H9 (cell line): ENCODE measurements around the gene FSIP2. TPM values are rescaled to one million over a fixed set of nuclear protein-coding genes. Genes with fewer than 3 reads are reported as not detected.

Source experiments
- DNase-seq: peaks from one replicate; pipeline ENCODE4 v3.0.0-alpha.2; 2017
- H2AFZ ChIP-seq: one replicate; pipeline ENCODE4 v1.6.1; 2013; ENCODE audit warnings: mild to moderate bottlenecking, low read length, control low read depth, moderate library complexity
- H2AK5ac ChIP-seq: 2 replicates; pipeline ENCODE4 v1.6.1; 2013; ENCODE audit warnings: low read length, control low read depth, mixed read lengths; ENCODE audit not compliant: insufficient read length
- H2BK120ac ChIP-seq: one replicate; pipeline ENCODE4 v1.6.1; 2013; ENCODE audit warnings: low read depth, mild to moderate bottlenecking, low read length, control low read depth, inconsistent platforms; ENCODE audit not compliant: poor library complexity, severe bottlenecking
- H2BK12ac ChIP-seq: 2 replicates; pipeline ENCODE4 v1.6.1; 2013; ENCODE audit warnings: low read length, control low read depth, mixed read lengths, low read depth; ENCODE audit not compliant: insufficient read length
- H2BK15ac ChIP-seq: 2 replicates; pipeline ENCODE4 v1.6.1; 2013; ENCODE audit warnings: low read depth, low read length, control low read depth
- H2BK20ac ChIP-seq: one replicate; pipeline ENCODE4 v1.6.1; 2013; ENCODE audit warnings: low read depth, mild to moderate bottlenecking, low read length, control low read depth, inconsistent platforms; ENCODE audit not compliant: poor library complexity, severe bottlenecking
- H2BK5ac ChIP-seq: 2 replicates; pipeline ENCODE4 v1.6.1; 2013; ENCODE audit warnings: low read length, control low read depth, mixed read lengths; ENCODE audit not compliant: insufficient read length
- H3K14ac ChIP-seq: 2 replicates; pipeline ENCODE4 v1.6.1; 2013; ENCODE audit warnings: low read length, control low read depth; ENCODE audit not compliant: insufficient read depth
- H3K18ac ChIP-seq: 2 replicates; pipeline ENCODE4 v1.6.1; 2013; ENCODE audit warnings: low read depth, mild to moderate bottlenecking, mixed read lengths, low read length, control low read depth; ENCODE audit not compliant: insufficient read length
- H3K23ac ChIP-seq: 2 replicates; pipeline ENCODE4 v1.6.1; 2013; ENCODE audit warnings: low read length, control low read depth, mixed read lengths, low read depth; ENCODE audit not compliant: insufficient read length
- H3K23me2 ChIP-seq: 2 replicates; pipeline ENCODE4 v1.6.1; 2013; ENCODE audit warnings: low read depth, mild to moderate bottlenecking, mixed read lengths, low read length, control low read depth; ENCODE audit not compliant: insufficient read length, poor library complexity, severe bottlenecking
- H3K27ac ChIP-seq: 2 replicates; pipeline ENCODE4 v1.5.1; 2013; ENCODE audit warnings: low read length, control low read depth, mixed read lengths, low read depth; ENCODE audit not compliant: insufficient read length
- H3K27me3 ChIP-seq: 2 replicates; pipeline ENCODE4 v1.6.1; 2013; ENCODE audit warnings: low read length, control low read depth, inconsistent platforms; ENCODE audit not compliant: insufficient read depth
- H3K4ac ChIP-seq: 2 replicates; pipeline ENCODE4 v1.6.1; 2013; ENCODE audit warnings: low read depth, mild to moderate bottlenecking, control low read depth, inconsistent platforms, low read length, moderate library complexity
- H3K4me1 ChIP-seq: 2 replicates; pipeline ENCODE4 v1.6.1; 2013; ENCODE audit warnings: low read length, control low read depth, inconsistent platforms; ENCODE audit not compliant: insufficient read depth
- H3K4me2 ChIP-seq: 2 replicates; pipeline ENCODE4 v1.6.1; 2013; ENCODE audit warnings: low read length, control low read depth, mixed read lengths; ENCODE audit not compliant: insufficient read length, insufficient read depth
- H3K56ac ChIP-seq: 2 replicates; pipeline ENCODE4 v1.6.1; 2013; ENCODE audit warnings: low read depth, mild to moderate bottlenecking, mixed read lengths, low read length, control low read depth; ENCODE audit not compliant: insufficient read length
- H3K79me1 ChIP-seq: 2 replicates; pipeline ENCODE4 v1.6.1; 2013; ENCODE audit warnings: low read depth, mild to moderate bottlenecking, moderate library complexity, low read length, control low read depth, inconsistent platforms; ENCODE audit not compliant: insufficient read depth, poor library complexity, severe bottlenecking
- H3K79me2 ChIP-seq: 2 replicates; pipeline ENCODE4 v1.6.1; 2013; ENCODE audit warnings: low read length, control low read depth, inconsistent platforms; ENCODE audit not compliant: insufficient read depth
- H3K9ac ChIP-seq: 2 replicates; pipeline ENCODE4 v1.6.1; 2013; ENCODE audit warnings: low read length, control low read depth, mixed read lengths; ENCODE audit not compliant: insufficient read length; ENCODE audit errors: extremely low read depth
- H3K9me3 ChIP-seq: one replicate; pipeline ENCODE4 v1.6.1; 2013; ENCODE audit warnings: low read depth, low read length, inconsistent platforms; ENCODE audit not compliant: control insufficient read depth
- H3T11ph ChIP-seq: one replicate; pipeline ENCODE4 v1.6.1; 2013; ENCODE audit warnings: mild to moderate bottlenecking, low read length, control low read depth, inconsistent platforms
- H4K20me1 ChIP-seq: one replicate; pipeline ENCODE4 v1.6.1; 2013; ENCODE audit not compliant: control insufficient read depth, insufficient read length, insufficient read depth
- H4K5ac ChIP-seq: 2 replicates; pipeline ENCODE4 v1.6.1; 2013; ENCODE audit warnings: low read depth, mild to moderate bottlenecking, mixed read lengths, low read length, control low read depth; ENCODE audit not compliant: insufficient read length
- H4K8ac ChIP-seq: replicated peaks from 2 replicates; pipeline ENCODE4 v1.6.1; 2013; ENCODE audit warnings: low read length, control low read depth, mixed read lengths, low read depth; ENCODE audit not compliant: insufficient read length
- H4K91ac ChIP-seq: 2 replicates; pipeline ENCODE4 v1.6.1; 2013; ENCODE audit warnings: low read depth, mild to moderate bottlenecking, moderate library complexity, mixed read lengths, low read length, control low read depth; ENCODE audit not compliant: insufficient read length
- H3K27ac Mint-ChIP-seq, 3 experiments: 2 replicates in 2 of 3; 3 replicates in 1 of 3; pipeline ENCODE4 v1.8.0; 2020 to 2021; ENCODE audit warnings: mixed read lengths in 3 of 3, mild to moderate bottlenecking in 1 of 3, moderate library complexity in 1 of 3
- H3K27me3 Mint-ChIP-seq: 2 replicates; pipeline ENCODE4 v1.8.0; 2021; ENCODE audit warnings: low read depth, mild to moderate bottlenecking, moderate library complexity, mixed read lengths
- H3K36me3 Mint-ChIP-seq, 3 experiments: 2 replicates in 2 of 3; 3 replicates in 1 of 3; pipeline ENCODE4 v1.8.0; 2020 to 2021; ENCODE audit warnings: low read depth in 3 of 3, mixed read lengths in 3 of 3; ENCODE audit not compliant: insufficient read depth in 1 of 3
- H3K4me1 Mint-ChIP-seq, 2 experiments: 2 replicates each; pipeline ENCODE4 v1.8.0; 2020; ENCODE audit warnings: mixed read lengths in 2 of 2
- H3K4me3 Mint-ChIP-seq, 2 experiments: 2 replicates in 1 of 2; 3 replicates in 1 of 2; pipeline ENCODE4 v1.8.0; 2020 to 2021; ENCODE audit warnings: mild to moderate bottlenecking in 2 of 2, mixed read lengths in 2 of 2, moderate library complexity in 1 of 2
- H3K9me3 Mint-ChIP-seq, 2 experiments: 2 replicates in 1 of 2; 3 replicates in 1 of 2; pipeline ENCODE4 v1.8.0; 2020; ENCODE audit warnings: mild to moderate bottlenecking in 2 of 2, mixed read lengths in 2 of 2, moderate library complexity in 1 of 2
- CTCF ChIP-seq: fragments of 200-600 bp; sonication (generic); conservative IDR thresholded peaks from 3 replicates; pipeline ENCODE4 v1.8.0; 2021; ENCODE audit warnings: antibody characterized with exemption, mild to moderate bottlenecking
- WGBS: extraction: QIAGEN DNeasy Blood & Tissue Kit; methylation state at CpG from one replicate; pipeline ENCODE4 v1.1.7; 2013; ENCODE audit warnings: missing lambda C conversion rate, low lambda C conversion rate, mixed read lengths; ENCODE audit not compliant: insufficient read length; ENCODE audit errors: extremely low coverage; 5-methylcytosine and 5-hydroxymethylcytosine counted together
- total RNA-seq: library from RNA; stranded (reverse); gene quantifications from 2 replicates; pipeline ENCODE4 v1.2.1, GENCODE V29; 2021

The FSIP2 gene
- total RNA-seq, 1 experiment from 2014 or later = 2.4 TPM

GRCh38 chr2:185793532-185794345 lies 55.1 kb downstream of the FSIP2 start:
- Histone ChIP-seq H3K27me3 (no peaks in the 10 kb centered on the region), H3K4ac (no peak overlapping the region), H3K18ac (no peak overlapping the region), H2BK15ac (no peak overlapping the region), H2BK120ac (no peak overlapping the region), H2AK5ac (no peak overlapping the region), H4K20me1 (no peaks in the 10 kb centered on the region), H3T11ph (no peak overlapping the region), H3K79me1 (no peaks in the 10 kb centered on the region), H2AFZ (no peak overlapping the region), H3K9me3 (no peaks in the 10 kb centered on the region), H3K4me1 (no peaks in the 10 kb centered on the region), H4K8ac (no peak overlapping the region), H3K9ac (no peak overlapping the region), H3K27ac (no peak overlapping the region), H3K23me2 (no peaks in the 10 kb centered on the region), H3K4me2 (no peak overlapping the region), H3K14ac (no peak overlapping the region), H2BK5ac (no peak overlapping the region), H3K23ac (no peak overlapping the region), H4K5ac (no peak overlapping the region), H2BK20ac (no peak overlapping the region), H2BK12ac (no peak overlapping the region), H4K91ac (no peak overlapping the region), H3K79me2 (no peaks in the 10 kb centered on the region), H3K56ac (no peak overlapping the region)
- Mint-ChIP-seq H3K36me3 (peaks cover 0 to 5% (median 0%) of the 10 kb centered on the region in 3 experiments; a peak in 2 of 7 replicates), H3K27ac (no peak overlapping the region), H3K4me3 (no peak overlapping the region), H3K27me3 (no peaks in the 10 kb centered on the region), H3K4me1 (no peaks in the 10 kb centered on the region), H3K9me3 (peaks cover 2 to 3% of the 10 kb centered on the region in 2 experiments; a peak in 2 of 5 replicates)
- no peak for TF ChIP-seq CTCF
- no CpG with 5 or more reads among the region's 7 CpGs for WGBS
- no peak for DNase-seq
